ENCODE measurements around the gene NSMCE4A. TPM values are rescaled to one million over a fixed set of nuclear protein-coding genes. Genes with fewer than 3 reads are reported as not detected.

Gene NSMCE4A
- total RNA-seq, 3 donors from 2014 or later (not counting 1 experiment from before 2014, with no cell fraction given) = 47.8 to 60.3 (median 47.9) TPM

DNA sequence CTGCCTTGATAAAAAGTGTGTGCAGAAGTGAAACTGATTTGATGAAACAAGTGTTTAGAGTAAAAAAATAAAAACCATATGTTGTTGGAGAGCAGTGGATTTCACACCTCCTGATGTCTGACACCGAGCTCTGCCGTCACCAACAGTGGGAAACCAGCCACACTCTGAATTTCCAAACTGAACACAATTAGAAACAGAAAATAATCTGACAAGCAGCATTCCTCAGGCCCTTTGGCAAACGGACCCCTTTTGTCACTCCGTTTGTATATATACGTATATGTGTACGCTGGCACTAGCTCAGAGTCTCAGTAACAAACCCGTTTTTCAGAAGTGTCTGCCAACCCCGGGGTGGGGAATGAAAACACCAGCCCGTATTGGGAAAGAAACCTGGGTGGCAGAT, 46.4 kb upstream of the NSMCE4A start:
- Mint-ChIP-seq H3K36me3 (no peaks in the 10 kb centered on the region), H3K9me3 (no peaks in the 10 kb centered on the region), H3K4me1 (no peaks in the 10 kb centered on the region), H3K4me3 (no peak overlapping the region), H3K27ac (no peak overlapping the region), H3K27me3 (ENCODE audit: low read depth in 2 of 2) (peaks cover 0 to 2% of the 10 kb centered on the region in 2 donors)
- ATAC-seq (no peak), DNase-seq (no peak)
- H3K9me3 ChIP-seq (ENCODE audit: control insufficient read depth, insufficient read depth, low read length) = no peaks in the 10 kb centered on the region
- no peak overlapping the region for H3K4me3 ChIP-seq (ENCODE audit: low read length)
- H3K27me3 ChIP-seq (ENCODE audit: control insufficient read depth, insufficient read depth, low read length) = peaks cover 2% of the 10 kb centered on the region
- no peaks in the 10 kb centered on the region for H3K4me1 ChIP-seq (ENCODE audit: control insufficient read depth, insufficient read depth, low read length)
- H3K36me3 ChIP-seq (ENCODE audit: control insufficient read depth, insufficient read depth, low read length) = no peaks in the 10 kb centered on the region
- TF ChIP-seq, protein P1, sequence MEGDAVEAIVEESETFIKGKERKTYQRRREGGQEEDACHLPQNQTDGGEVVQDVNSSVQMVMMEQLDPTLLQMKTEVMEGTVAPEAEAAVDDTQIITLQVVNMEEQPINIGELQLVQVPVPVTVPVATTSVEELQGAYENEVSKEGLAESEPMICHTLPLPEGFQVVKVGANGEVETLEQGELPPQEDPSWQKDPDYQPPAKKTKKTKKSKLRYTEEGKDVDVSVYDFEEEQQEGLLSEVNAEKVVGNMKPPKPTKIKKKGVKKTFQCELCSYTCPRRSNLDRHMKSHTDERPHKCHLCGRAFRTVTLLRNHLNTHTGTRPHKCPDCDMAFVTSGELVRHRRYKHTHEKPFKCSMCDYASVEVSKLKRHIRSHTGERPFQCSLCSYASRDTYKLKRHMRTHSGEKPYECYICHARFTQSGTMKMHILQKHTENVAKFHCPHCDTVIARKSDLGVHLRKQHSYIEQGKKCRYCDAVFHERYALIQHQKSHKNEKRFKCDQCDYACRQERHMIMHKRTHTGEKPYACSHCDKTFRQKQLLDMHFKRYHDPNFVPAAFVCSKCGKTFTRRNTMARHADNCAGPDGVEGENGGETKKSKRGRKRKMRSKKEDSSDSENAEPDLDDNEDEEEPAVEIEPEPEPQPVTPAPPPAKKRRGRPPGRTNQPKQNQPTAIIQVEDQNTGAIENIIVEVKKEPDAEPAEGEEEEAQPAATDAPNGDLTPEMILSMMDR (IDR thresholded peaks at IDR 0.05) = no peak
- no peak overlapping the region for H3K27ac ChIP-seq (ENCODE audit: low read length)
- WGBS (ENCODE audit: insufficient coverage) = 85% methylated on average over 9 of the region's 9 CpGs
- intact Hi-C loops (cut with micrococcal nuclease) = no loop called here

DNA sequence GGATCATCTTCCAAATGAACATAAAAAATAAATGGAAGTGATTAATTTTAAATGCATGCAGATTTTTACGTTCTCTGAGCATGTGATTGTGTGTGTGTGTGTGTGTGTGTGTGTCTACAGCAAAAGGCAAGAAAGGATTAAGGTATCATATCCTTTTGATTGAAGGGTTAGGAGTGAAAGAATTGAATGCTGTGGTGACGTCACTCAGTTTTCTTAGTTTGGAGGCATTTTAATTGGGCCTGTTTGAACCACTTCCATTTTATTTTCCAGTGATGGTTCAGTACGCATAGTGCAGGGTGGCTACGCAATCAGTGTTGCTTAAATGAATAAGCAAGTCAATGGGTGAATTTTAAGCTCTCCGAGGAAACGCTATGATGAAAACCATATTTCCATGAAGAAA, 45.2 kb upstream of the NSMCE4A start:
- no peak for DNase-seq
- Histone ChIP-seq H3K4me1 (ENCODE audit: control insufficient read depth, insufficient read depth, low read length) (no peaks in the 10 kb centered on the region), H3K36me3 (ENCODE audit: control insufficient read depth, insufficient read depth, low read length) (no peaks in the 10 kb centered on the region), H3K9me3 (ENCODE audit: control insufficient read depth, insufficient read depth, low read length) (no peaks in the 10 kb centered on the region), H3K27ac (ENCODE audit: low read length) (no peak overlapping the region), H3K27me3 (ENCODE audit: control insufficient read depth, insufficient read depth, low read length) (peaks cover 2% of the 10 kb centered on the region), H3K4me3 (ENCODE audit: low read length) (no peak overlapping the region)
- peaks cover 0 to 2% of the 10 kb centered on the region in 2 donors for H3K27me3 Mint-ChIP-seq (ENCODE audit: low read depth in 2 of 2)
- no peaks in the 10 kb centered on the region for H3K36me3 Mint-ChIP-seq
- H3K9me3 Mint-ChIP-seq = no peaks in the 10 kb centered on the region
- no peaks in the 10 kb centered on the region for H3K4me1 Mint-ChIP-seq
- TF ChIP-seq, protein P1 (IDR thresholded peaks at IDR 0.05) = no peak
- WGBS (ENCODE audit: insufficient coverage) = 97% methylated on average over 6 of the region's 6 CpGs
- no peak overlapping the region for H3K27ac Mint-ChIP-seq
- H3K4me3 Mint-ChIP-seq = no peak overlapping the region
- intact Hi-C loops (cut with micrococcal nuclease) = no loop called here
- ATAC-seq = no peak

DNA sequence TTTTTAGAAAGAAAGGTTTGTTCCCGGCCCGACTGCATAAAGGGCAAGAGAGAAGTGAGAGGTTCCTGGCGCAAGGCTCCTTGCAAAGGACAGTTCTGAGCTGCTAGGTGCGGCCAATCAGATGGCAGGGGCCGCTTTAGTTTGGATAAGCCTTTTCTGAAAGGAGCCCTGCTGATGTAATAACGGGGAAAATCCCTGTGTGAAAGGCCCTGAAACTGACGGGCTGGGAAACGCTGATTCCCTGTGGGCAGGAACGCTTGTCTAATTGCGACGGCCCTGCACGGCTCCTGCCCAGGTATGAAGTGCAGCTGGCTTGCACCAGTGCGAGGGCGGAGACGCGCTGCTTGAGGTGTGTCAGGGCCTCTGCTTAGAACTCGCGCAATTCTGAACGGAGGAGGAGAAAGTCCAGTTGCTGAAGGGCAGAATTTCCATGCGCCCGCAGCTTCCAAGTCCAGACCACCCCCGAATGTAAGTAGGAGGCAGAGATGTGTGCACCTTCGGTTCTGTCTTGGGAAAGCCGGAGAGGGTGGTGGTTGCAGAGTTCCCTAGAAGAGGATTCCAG, 44.5 kb upstream of the NSMCE4A start:
- no peak for ATAC-seq
- Mint-ChIP-seq H3K36me3 (no peaks in the 10 kb centered on the region), H3K9me3 (no peaks in the 10 kb centered on the region), H3K4me3 (no peak overlapping the region), H3K27ac (no peak overlapping the region), H3K27me3 (ENCODE audit: low read depth in 2 of 2) (peaks cover 0 to 4% of the 10 kb centered on the region in 2 donors), H3K4me1 (no peaks in the 10 kb centered on the region)
- no peaks in the 10 kb centered on the region for H3K36me3 ChIP-seq (ENCODE audit: control insufficient read depth, insufficient read depth, low read length)
- TF ChIP-seq, protein P1 (IDR thresholded peaks at IDR 0.05) = no peak
- intact Hi-C loops (cut with micrococcal nuclease) = no loop called here
- H3K27ac ChIP-seq (ENCODE audit: low read length) = no peak overlapping the region
- no peak overlapping the region for H3K4me3 ChIP-seq (ENCODE audit: low read length)
- WGBS (ENCODE audit: insufficient coverage) = 67% methylated on average over 24 of the region's 24 CpGs
- peaks cover 2% of the 10 kb centered on the region for H3K27me3 ChIP-seq (ENCODE audit: control insufficient read depth, insufficient read depth, low read length)
- no peaks in the 10 kb centered on the region for H3K9me3 ChIP-seq (ENCODE audit: control insufficient read depth, insufficient read depth, low read length)
- no peak for DNase-seq
- H3K4me1 ChIP-seq (ENCODE audit: control insufficient read depth, insufficient read depth, low read length) = no peaks in the 10 kb centered on the region

DNA sequence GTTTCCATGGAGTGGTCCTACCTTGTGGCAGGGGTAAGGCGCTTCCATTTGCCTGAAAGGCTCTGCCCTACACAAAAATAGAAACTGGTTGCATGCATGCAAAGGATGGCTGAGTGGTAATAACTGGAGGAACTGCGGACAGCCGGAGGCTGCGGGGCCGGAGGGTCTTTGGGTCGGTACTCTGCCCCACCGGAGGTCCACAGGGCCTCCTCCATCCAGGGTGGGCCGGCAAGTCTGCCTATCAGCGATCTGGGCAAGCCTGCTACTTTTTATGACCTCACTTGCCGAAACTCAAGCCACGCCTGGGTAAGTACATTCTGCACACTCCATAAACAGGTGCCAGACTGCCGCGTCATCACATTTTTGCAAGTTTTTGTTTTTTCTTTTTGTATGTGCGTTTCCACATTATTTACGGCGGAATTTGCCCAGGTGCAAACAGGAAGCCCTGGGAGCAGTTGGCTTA, 44.0 kb upstream of the NSMCE4A start:
- Mint-ChIP-seq H3K4me3 (no peak overlapping the region), H3K36me3 (no peaks in the 10 kb centered on the region), H3K27me3 (ENCODE audit: low read depth in 2 of 2) (peaks cover 0 to 5% of the 10 kb centered on the region in 2 donors), H3K4me1 (no peaks in the 10 kb centered on the region), H3K27ac (no peak overlapping the region), H3K9me3 (no peaks in the 10 kb centered on the region)
- ATAC-seq (no peak), DNase-seq (no peak)
- H3K4me3 ChIP-seq (ENCODE audit: low read length) = no peak overlapping the region
- H3K27me3 ChIP-seq (ENCODE audit: control insufficient read depth, insufficient read depth, low read length) = peaks cover 2% of the 10 kb centered on the region
- H3K27ac ChIP-seq (ENCODE audit: low read length) = no peak overlapping the region
- no peaks in the 10 kb centered on the region for H3K4me1 ChIP-seq (ENCODE audit: control insufficient read depth, insufficient read depth, low read length)
- TF ChIP-seq, protein P1 (IDR thresholded peaks at IDR 0.05) = no peak
- no peaks in the 10 kb centered on the region for H3K9me3 ChIP-seq (ENCODE audit: control insufficient read depth, insufficient read depth, low read length)
- WGBS (ENCODE audit: insufficient coverage) = 85% methylated on average over 16 of the region's 16 CpGs
- intact Hi-C loops (cut with micrococcal nuclease) = no loop called here
- no peaks in the 10 kb centered on the region for H3K36me3 ChIP-seq (ENCODE audit: control insufficient read depth, insufficient read depth, low read length)

Data from natural killer cell (primary cell).